ENCODE data around the gene DNAH12.
"Not testable (repeated sequence)": the region's sequence is repeated elsewhere in the genome, so short reads cannot be mapped to it uniquely, and the experiment has no call there.

The DNAH12 gene

DNA sequence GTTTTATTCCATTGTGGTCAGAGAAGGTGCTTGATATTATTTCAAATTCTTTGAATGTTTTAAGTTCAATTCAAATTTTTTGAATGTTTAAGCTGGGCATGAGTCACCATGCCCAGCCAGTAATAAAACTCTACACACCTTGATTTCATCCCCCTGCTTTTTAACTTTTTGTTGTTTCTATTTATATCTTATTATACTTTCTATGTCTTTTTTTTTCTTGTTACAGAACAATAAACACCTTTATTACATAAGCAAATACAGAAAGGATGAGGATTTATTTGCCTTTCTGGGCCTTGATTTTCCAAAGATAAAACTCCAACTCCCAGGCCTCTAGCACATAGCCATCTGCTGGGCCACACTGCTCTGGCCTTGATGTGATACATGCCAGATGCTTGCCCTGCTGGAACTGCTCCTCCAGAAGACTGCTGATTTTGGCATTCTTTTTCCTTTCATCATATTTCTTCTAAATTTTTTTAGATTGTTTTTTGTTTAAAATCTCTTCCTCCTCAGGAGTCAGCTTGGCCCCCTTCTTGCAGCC, 14.0 kb downstream of the DNAH12 start:
- no peak for DNase-seq

DNA sequence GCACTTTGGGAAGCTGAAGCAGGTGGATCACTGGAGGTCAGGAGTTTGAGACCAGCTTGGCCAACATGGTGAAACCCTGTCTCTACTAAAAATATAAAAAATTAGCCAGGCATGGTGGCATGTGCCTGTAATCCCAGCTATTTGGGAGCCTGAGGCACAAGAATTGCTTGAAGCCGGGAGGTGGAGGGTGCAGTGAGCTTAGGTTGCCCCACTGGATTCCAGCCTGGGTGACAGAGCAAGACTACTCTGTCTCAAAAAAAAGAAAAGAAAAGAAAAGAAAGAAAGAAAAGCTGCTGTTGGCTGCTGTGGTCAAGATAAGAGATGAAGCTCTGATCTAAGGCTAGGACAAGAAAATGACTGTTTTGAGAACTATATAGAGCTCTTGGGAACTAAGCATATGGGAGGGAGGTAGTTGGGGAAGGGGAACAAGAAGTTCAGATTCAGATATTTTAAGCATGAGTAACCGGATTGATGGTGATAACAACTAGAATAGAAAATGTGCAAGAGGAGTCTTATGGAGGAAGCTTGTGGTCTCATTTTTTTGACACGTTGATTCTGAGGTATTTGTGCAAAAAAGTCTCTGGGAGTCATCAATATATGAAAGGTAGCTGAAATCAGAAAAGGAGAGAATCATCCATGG, 25.7 kb downstream of the DNAH12 start:
- no peak for DNase-seq

DNA sequence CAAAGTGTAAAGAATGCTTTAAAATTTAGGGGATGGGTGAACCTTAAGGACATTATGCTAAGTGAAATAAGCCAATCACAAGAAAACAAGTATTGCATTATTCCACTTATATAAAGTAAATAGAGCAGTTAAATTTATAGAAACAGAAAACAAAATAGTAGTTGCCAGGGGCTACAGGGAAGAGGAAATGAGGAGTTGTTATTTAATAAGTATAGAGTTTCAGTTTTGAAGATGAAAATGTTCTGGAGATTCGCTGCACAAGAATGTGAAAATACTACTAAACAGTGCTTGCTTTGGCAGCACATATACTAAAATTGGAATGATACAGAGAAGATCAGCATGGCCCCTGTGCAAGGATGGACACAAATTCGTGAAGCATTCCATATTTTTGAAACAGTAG, 32.0 kb downstream of the DNAH12 start:
- DNase-seq = no peak

DNA sequence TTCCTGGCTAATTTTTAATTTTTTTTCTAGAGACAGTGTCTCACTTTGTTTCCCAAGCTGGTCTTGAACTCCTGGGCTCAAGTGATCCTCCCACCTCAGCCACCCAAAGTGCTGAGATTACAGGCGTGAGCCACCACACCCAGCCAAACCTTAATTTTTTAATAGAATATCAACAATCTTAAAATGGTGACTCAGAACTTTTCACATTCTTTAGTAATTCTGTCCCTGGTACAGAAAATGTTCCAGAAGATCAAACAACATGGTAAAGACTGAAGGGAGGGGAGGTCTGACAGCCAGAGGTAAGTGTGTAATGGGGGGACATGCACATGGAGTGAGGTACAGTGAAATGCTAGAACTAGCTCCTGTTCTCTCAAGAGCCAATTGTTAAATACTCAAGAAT, 38.2 kb downstream of the DNAH12 start:
- DNase-seq = no peak

DNA sequence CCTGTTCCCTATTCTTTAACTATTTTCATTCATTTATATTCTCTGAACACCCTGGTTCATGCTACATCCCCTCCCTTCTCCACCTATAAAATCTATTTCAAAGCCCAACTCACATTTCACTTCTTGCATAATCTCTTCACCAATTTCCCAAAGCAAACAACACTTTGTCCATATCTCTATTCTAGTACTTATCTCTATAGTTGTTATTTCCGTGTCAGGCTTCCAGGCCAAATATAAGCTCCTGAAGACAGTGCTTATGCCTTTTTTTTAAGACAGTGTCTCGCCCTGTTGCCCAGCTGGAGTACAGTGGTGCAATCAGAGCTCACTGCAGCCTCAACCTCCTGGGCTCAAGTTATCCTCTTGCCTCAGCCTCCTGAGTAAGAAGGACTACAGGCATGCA, 43.6 kb downstream of the DNAH12 start:
- no peak for DNase-seq

DNA sequence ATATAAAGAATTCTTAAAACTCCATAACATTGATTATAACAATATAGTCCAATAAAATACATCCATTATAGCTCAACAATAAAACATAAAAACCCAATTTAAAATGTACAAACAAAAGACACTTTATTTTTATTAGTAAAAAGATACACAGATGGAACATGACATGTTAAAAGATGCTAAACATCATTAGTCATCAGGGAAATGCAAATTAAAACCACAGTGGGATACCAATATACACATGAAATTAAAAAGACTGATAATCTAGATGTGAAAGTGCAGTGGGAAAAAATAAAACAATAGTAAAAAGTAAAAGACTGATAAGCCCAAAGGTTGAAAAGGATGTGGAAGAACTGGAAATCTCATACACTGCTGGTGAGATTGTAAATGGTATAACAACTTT, 46.2 kb downstream of the DNAH12 start:
- no peak for DNase-seq

DNA sequence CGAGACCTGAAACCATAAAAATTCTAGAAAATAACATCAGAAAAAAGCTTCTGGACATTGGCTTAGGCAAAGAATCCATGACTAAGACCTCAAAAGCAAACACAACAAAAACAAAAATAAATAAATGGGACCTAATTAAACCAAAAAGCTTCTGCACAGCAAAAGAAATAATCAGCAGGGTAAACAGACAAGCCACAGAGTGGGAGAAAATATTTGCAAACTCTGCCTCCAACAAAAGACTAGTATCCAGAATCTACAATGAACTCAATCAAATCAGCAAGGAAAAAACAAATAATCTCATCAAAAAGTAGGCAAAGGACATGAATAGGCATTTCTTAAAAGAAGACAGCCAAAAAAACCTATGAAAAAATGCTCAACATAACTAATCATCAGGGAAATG, 59.6 kb downstream of the DNAH12 start:
- no peak for DNase-seq

DNA sequence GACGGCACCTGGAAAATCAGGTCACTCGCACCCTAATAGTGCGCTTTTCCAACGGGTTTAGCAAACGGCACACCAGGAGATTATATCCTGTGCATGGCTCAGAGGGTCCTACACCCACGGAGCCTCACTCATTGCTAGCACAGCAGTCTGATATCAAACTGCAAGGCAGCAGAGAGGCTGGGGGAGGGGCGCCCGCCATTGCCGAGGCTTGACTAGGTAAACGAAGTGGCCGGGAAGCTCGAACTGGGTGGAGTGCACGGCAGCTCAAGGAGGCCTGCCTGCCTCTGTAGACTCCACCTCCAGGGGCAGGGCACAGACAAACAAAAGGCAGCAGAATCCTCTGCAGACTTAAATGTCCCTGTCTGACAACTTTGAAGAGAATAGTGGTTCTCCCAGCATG, 67.0 kb downstream of the DNAH12 start:
- DNase-seq = not testable (repeated sequence)

DNA sequence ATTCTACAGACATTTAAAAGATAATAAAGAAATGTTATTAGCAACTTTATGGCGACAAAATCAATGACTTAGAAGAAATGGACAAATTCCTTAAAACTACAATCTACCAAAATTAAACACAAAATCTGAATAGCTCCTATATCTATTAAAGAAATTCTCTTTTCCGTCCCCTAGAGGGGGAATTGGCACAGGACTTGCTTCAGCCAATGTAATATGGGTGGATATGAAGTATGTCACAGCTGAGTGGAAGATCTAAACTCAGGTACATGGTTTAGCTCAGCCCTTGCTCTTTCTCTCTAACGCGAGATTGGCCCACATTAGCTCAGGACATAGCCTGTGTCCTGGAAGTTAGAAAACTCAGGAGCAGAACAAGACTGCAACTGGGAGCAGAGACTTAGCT, 79.3 kb downstream of the DNAH12 start:
- no peak for DNase-seq

DNA sequence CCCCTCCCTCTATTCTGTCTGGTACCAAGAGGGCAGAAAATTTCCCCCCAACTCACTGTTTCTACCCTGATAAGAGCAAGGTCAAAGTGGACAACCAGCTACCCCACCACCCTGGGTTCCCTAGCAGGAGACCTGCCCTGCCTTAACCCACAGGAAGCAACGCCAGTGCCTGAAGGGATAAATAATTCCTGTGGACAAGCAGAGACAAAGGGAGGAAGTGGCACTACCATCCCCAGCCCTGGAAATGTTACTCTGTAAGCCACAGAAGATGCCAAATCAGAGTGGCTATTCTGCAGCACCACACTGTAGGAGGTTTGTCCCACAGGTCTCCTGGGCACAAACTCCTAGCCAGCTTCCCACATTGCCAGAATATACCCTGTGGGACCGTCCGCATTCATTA, 80.1 kb downstream of the DNAH12 start:
- DNase-seq = no peak

DNA sequence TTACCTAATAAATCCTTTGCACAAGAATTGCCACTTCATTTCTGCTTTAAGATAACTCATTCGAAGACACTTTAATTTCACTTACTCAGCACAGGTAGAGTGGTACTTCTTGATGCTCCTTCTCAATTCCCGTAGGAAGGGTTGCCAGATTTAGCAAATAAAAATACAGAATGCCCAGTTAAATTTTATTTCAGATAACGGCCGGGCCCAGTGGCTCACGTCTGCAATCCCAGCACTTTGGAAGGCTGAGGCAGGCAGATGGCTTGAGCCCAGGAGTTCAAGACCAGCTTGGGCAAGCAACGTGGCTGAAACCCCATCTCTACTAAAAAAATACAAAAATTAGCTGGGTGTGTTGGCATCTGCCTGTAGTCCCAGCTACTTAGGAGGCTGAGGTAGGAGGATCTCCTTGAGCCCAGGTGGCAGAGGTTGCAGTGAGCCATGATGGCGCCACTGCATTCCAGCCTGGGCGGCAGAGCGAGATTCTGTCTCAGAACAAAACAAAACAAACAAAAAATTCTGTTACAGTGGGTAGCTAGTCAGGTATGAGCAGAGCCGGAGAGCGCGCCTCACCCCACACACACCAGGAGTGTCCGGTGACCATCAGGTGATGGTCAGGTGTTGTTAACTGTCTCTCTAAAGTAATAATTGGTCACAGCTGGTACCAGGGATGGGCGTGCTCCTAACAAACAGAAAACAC, 92.8 kb downstream of the DNAH12 start:
- no peak for DNase-seq

DNA sequence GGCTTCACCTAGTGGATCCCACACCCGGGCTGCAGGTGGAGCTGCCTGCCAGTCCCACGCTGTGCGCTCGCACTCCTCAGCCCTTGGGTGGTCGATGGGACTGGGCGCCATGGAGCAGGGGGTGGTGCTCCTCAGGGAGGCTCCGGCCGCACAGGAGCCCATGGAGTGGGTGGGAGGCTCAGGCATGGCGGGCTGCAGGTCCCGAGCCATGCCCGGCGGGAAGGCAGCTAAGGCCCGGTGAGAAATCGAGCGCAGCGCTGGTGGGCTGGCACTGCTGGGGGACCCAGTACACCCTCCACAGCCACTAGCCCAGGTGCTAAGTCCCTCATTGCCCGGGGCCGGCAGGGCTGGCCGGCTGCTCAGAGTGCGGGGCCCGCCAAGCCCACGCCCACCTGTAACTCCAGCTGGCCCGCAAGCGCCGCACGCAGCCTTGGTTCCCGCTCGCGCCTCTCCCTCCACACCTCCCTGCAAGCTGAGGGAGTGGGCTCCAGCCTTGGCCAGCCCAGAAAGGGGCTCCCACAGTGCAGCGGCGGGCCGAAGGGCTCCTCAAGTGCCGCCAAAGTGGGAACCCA, 94.8 kb downstream of the DNAH12 start:
- not testable (repeated sequence) for DNase-seq

DNA sequence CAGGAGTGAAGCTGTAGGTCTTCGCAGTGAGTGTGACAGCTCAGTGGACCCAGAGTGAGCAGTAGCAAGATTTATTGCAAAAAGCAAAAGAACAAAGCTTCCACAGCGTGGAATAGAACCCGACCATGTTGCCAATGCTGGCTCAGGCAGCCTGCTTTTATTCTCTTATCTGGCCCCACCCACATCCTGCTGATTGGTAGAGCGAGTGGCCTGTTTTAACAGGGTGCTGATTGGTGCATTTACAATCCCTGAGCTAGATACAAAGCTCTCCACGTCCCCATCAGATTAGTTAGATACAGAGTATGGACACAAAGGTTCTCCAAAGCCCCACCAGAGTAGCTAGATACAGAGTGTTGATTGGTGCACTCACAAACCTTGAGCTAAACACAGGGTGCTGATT, 95.7 kb downstream of the DNAH12 start:
- DNase-seq = not testable (repeated sequence)

DNA sequence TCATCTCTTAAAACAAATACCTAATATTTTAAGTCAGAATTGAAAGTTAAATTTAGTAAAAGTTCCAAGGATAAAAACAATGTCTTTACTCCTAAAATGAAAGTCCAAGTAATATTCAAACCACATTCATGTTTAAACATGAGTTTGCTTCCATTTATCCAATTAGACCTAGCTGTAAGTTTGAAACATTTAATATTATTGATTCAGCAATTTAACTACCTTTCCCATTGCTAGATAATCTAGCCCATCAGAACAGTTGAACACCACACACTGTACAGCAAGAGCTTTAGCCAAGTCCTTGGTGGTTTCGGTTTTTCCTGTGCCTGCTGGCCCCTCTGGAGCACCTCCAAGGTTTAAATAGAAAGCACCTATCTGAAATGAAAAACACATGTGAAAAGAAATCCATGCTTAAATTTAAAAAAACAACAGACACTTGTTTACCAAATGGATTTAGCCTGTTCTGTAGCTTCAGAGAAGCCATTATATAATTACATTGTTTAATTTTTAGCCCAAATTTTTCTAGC, 97.8 kb downstream of the DNAH12 start:
- DNase-seq = no peak

DNA sequence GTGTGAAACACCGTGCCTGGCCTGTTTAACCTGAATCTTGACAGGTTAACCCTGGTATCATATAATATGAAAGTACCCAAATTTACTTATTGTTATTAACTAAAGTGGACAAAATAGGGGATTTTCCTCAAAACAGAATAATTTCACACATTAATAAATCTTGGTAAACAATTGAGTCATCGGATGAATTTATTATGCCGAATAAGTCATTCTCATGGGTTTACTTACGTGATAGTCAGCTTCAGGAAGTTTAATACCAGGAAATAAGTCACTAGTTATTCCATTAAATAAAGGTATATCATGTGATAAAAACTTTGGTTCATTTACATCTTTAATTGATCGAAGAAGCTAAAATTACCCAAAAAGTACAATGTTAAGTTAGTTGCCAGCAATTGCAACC, 99.7 kb downstream of the DNAH12 start:
- DNase-seq = no peak

DNA sequence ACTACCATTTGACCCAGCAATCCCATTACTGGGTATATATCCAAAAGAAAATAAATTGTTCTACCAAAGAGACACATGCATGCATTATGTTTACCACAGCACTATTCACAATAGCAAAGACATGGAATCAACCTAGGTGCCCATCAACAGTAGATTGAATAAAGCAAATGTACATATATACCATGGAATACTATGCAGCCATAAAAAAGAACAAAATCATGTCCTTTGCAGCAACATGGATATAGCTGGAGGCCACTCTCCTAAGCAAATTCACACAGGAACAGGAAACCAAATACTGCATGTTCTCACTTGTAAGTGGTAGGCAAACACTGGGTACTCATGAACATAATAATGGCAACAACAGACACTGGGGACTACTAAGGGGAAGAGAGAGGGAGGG, 104.0 kb downstream of the DNAH12 start:
- DNase-seq = not testable (repeated sequence)

DNA sequence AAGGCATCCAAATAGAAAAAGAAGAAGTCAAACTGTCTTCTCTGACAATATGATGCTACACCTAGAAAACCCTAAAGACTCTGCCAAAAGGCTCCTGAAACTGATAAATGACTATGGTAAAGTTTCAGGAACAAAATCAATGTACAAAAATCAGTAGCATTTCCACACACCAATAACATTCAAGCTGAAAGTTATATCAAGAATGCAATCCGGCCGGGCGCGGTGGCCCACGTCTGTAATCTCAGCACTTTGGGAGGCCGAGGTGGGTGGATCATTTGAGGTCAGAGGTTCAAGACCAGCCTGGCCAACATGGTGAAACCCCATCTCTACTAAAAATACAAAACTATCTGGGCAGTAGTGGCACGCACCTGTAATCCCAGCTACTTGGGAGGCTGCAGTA, 105.7 kb downstream of the DNAH12 start:
- DNase-seq = not testable (repeated sequence)

DNA sequence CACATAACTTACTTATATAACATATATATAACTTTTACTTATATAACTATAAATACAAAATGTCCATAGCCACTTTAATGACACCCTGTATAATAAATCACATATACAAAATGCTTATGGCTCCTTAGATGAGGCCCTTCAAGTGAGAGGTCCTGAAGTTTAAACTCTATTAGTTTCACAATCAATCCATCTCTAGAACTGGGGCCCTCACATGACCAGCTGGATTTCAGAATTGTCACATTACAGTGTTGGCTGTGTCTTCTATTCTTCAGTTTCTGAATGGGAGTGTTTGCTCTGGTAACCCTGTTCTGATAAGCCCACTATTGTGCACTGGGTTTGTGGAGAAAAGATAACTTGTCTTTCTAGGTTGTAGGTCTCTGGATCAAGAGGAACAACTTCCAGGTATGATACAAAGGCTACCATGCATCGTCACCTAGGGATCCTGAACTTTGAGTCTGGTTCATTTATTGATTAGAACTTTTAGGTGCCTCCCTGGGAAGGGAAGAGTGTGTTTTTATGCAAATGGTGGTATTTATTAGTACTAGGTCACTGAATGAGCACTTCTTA, 107.9 kb downstream of the DNAH12 start:
- DNase-seq = no peak

DNA sequence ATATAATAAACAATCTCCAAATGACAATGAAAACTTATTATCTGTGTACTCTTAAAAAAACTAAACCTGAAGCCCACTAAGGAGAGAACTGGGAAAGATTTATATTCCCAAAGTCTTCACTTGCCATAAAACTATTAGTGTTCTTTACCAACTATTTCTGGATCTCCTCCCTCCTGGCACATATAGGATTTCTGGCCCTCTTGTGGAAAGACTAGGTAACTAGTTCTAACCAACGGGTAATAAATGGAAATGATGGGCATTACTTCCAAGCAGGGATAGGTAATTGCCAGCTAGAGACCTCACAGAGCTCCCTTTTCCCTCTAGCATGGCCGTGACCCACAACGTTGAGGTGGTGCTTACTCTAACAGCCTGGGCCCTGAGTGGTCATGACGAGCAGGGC, 110.1 kb downstream of the DNAH12 start:
- DNase-seq = no peak

DNA sequence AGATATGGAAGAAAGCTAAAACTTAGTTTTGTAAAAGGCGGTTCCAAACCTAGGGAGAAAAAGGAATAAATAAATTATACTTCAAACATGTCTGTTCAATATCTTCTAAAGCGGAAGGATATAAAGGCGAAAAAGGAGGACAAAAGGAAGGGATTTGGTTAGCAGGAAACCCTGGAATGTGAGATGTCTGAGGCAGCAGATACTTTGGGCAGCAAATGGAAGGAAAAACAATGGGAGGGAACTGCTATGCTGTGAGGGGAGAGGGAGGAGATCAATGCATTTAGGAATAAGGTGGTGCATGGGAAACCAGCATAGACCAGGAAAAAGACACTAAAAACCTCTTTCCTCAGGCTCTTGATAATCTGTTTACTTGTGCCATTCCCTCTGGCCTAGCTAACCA, 120.8 kb downstream of the DNAH12 start:
- DNase-seq = no peak

DNA sequence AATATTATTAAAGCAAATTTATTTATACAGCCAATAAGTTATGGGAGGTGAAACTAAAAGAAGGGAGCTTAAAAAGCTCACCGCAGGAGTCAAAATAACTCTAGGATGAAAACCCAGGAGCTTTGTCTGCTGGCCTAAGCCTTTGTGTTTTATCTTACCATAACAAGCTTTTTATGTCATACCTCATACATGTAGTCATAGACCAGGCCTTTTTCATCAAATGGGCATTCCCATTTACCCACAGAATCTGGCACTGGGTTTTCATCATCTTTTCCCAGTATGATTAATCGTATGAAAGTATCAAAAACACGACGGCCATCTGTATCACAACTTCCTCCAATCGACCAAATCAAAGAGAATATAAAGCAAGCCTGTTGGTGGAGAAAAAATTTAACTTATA, 122.8 kb downstream of the DNAH12 start:
- no peak for DNase-seq

DNA sequence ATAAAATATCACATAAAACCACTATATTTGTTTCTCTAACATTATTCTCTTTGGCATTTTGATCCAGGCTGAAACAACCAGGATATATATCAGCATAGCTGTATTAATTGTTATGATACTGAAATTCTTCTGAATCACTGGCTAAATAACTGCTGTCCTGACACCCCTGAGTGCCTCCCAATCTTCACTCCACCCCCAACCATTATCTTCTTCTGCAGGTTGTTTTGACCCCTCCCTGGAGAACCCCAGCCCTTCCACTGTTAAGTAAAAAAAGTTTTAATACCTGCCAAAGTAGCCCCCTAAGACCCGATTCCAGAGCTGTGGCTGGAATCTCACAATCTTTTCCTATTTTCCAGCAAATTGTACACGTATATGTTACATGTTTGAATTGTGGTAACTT, 124.1 kb downstream of the DNAH12 start:
- no peak for DNase-seq
